Glomerular visceral epithelial cell (primary cell): ENCODE data around the gene EYS.
"Not testable (repeated sequence)": the region's sequence is repeated elsewhere in the genome, so short reads cannot be mapped to it uniquely, and the experiment has no call there.

Experiments used
- DNase-seq: peaks from one replicate; pipeline ENCODE4 v3.0.0-alpha.2; 2016; ENCODE audit errors: extremely low spot score

The EYS gene

GRCh38 chr6:65461121-65461520, 245.9 kb downstream of the EYS start:
- DNase-seq = no peak

- no peak for DNase-seq
These were observed 254.7 kb downstream of the EYS start for GRCh38 chr6:65452333-65452732.

- DNase-seq = no peak
These were observed 256.6 kb downstream of the EYS start for GRCh38 chr6:65450451-65450850.

- no peak for DNase-seq
These were observed 257.1 kb downstream of the EYS start for GRCh38 chr6:65449926-65450325.

- no peak for DNase-seq
These were observed 258.2 kb downstream of the EYS start for GRCh38 chr6:65448866-65449265.

- DNase-seq = no peak
These were observed 270.7 kb downstream of the EYS start for GRCh38 chr6:65436281-65436680.

GRCh38 chr6:65416621-65417020, 290.4 kb downstream of the EYS start:
- DNase-seq = no peak

GRCh38 chr6:65410309-65410708, 296.7 kb downstream of the EYS start:
- DNase-seq = no peak

GRCh38 chr6:65402564-65402963, 304.5 kb downstream of the EYS start:
- no peak for DNase-seq

- no peak for DNase-seq
These were observed 307.5 kb downstream of the EYS start for GRCh38 chr6:65399355-65400084.

GRCh38 chr6:65398851-65399250, 308.2 kb downstream of the EYS start:
- DNase-seq = no peak

GRCh38 chr6:65350530-65350929, 356.5 kb downstream of the EYS start:
- no peak for DNase-seq

GRCh38 chr6:65302655-65303054, 404.4 kb downstream of the EYS start:
- DNase-seq = not testable (repeated sequence)

- no peak for DNase-seq
These were observed 407.8 kb downstream of the EYS start for GRCh38 chr6:65299236-65299635.

- DNase-seq = no peak
These were observed 411.2 kb downstream of the EYS start for GRCh38 chr6:65295812-65296211.

- peak; percentile 39 for DNase-seq
These were observed 417.5 kb downstream of the EYS start for GRCh38 chr6:65289491-65289890.

- no peak for DNase-seq
These were observed 421.8 kb downstream of the EYS start for GRCh38 chr6:65285275-65285674.

- DNase-seq = no peak
These were observed 427.0 kb downstream of the EYS start for GRCh38 chr6:65280060-65280459.

- DNase-seq = no peak
These were observed 444.8 kb downstream of the EYS start for GRCh38 chr6:65262241-65262640.

- no peak for DNase-seq
These were observed 447.0 kb downstream of the EYS start for GRCh38 chr6:65259982-65260381.

- peak; percentile 47 for DNase-seq
These were observed 448.0 kb downstream of the EYS start for GRCh38 chr6:65259059-65259458.

- no peak for DNase-seq
These were observed 454.0 kb downstream of the EYS start for GRCh38 chr6:65253041-65253440.

GRCh38 chr6:65248101-65248610, 458.9 kb downstream of the EYS start:
- no peak for DNase-seq

GRCh38 chr6:65231616-65232015, 475.4 kb downstream of the EYS start:
- no peak for DNase-seq
